HepG2 (cell line): ENCODE measurements around the gene CST4. TPM values are rescaled to one million over a fixed set of nuclear protein-coding genes. Genes with fewer than 3 reads are reported as not detected.

Source experiments
- ATF3 ChIP-seq: sonication (generic); formaldehyde crosslinking; IDR thresholded peaks from 2 replicates; pipeline ENCODE4 v1.4.0; 2020; ENCODE audit warnings: missing genetic modification reagents
- BCLAF1 ChIP-seq: fragments of 450-650 bp; IDR thresholded peaks from 2 replicates; pipeline ENCODE4 v1.6.1; 2017; ENCODE audit warnings: mild to moderate bottlenecking
- CBX5 ChIP-seq: sonication (generic); formaldehyde crosslinking; IDR thresholded peaks from 2 replicates; pipeline ENCODE4 v1.4.0; 2020; ENCODE audit warnings: missing genetic modification reagents, borderline replicate concordance
- ELF3 ChIP-seq: IDR thresholded peaks from 2 replicates; pipeline ENCODE4 v1.6.1; 2016; ENCODE audit warnings: missing genetic modification reagents, missing compliant biosample characterization
- FLYWCH1 ChIP-seq: sonication (generic); formaldehyde crosslinking; IDR thresholded peaks from 2 replicates; pipeline ENCODE4 v1.8.1; 2023; ENCODE audit warnings: mild to moderate bottlenecking, missing genetic modification reagents
- GLI4 ChIP-seq: sonication (generic); formaldehyde crosslinking; IDR thresholded peaks from 2 replicates; pipeline ENCODE4 v1.5.1; 2020; ENCODE audit warnings: missing genetic modification reagents, mild to moderate bottlenecking, moderate library complexity, borderline replicate concordance
- HNF4A ChIP-seq: sonication (generic); formaldehyde crosslinking; IDR thresholded peaks from 2 replicates; pipeline ENCODE4 v1.4.0; 2020; ENCODE audit warnings: missing genetic modification reagents
- KDM3A ChIP-seq: IDR thresholded peaks from 2 replicates; pipeline ENCODE4 v1.6.1; 2018; ENCODE audit warnings: low read depth, missing compliant biosample characterization
- NFE2 ChIP-seq: sonication (generic); formaldehyde crosslinking; IDR thresholded peaks from 2 replicates; pipeline ENCODE4 v1.4.0; 2020; ENCODE audit warnings: missing genetic modification reagents
- NKX3-1 ChIP-seq: sonication (generic); formaldehyde crosslinking; IDR thresholded peaks from 2 replicates; pipeline ENCODE4 v1.5.0; 2020; ENCODE audit warnings: missing genetic modification reagents
- PCBP2 ChIP-seq: fragments of 200-400 bp; formaldehyde crosslinking; optimal IDR thresholded peaks from 2 replicates; pipeline ENCODE3; 2018; ENCODE audit warnings: low read length, low read depth; ENCODE audit not compliant: poor library complexity, severe bottlenecking
- RELA ChIP-seq: sonication (generic); formaldehyde crosslinking; IDR thresholded peaks from 2 replicates; pipeline ENCODE4 v1.4.0; 2020; ENCODE audit warnings: missing genetic modification reagents
- SMC3 ChIP-seq: IDR thresholded peaks from 2 replicates; pipeline ENCODE4 v1.6.1; 2011; ENCODE audit warnings: low read length, improper control_type of control experiment
- ZBTB1 ChIP-seq: sonication (generic); formaldehyde crosslinking; IDR thresholded peaks from 2 replicates; pipeline ENCODE4 v1.4.0; 2020; ENCODE audit warnings: missing genetic modification reagents, borderline replicate concordance
- ZBTB20 ChIP-seq: sonication (generic); formaldehyde crosslinking; IDR thresholded peaks from 2 replicates; pipeline ENCODE4 v1.8.1; 2023; ENCODE audit warnings: missing genetic modification reagents, low read depth, mild to moderate bottlenecking, borderline replicate concordance
- ZBTB26 ChIP-seq: IDR thresholded peaks from 2 replicates; pipeline ENCODE4 v1.6.1; 2016; ENCODE audit warnings: missing compliant biosample characterization, missing genetic modification reagents, borderline replicate concordance
- ZNF101 ChIP-seq: sonication (generic); formaldehyde crosslinking; IDR thresholded peaks from 2 replicates; pipeline ENCODE4 v1.4.0; 2020; ENCODE audit warnings: mild to moderate bottlenecking, low read depth, missing genetic modification reagents, borderline replicate concordance
- ZNF124 ChIP-seq: sonication (generic); formaldehyde crosslinking; IDR thresholded peaks from 2 replicates; pipeline ENCODE4 v1.4.0; 2020; ENCODE audit warnings: missing genetic modification reagents
- ZNF441 ChIP-seq: sonication (generic); formaldehyde crosslinking; IDR thresholded peaks from 2 replicates; pipeline ENCODE4 v1.7.0; 2021; ENCODE audit warnings: missing genetic modification reagents, borderline replicate concordance
- ZSCAN31 ChIP-seq: sonication (generic); formaldehyde crosslinking; IDR thresholded peaks from 2 replicates; pipeline ENCODE4 v1.5.0; 2020; ENCODE audit warnings: low read depth, mild to moderate bottlenecking, missing genetic modification reagents
- ZUFSP ChIP-seq: sonication (generic); formaldehyde crosslinking; IDR thresholded peaks from 2 replicates; pipeline ENCODE4 v1.9.0; 2021; ENCODE audit warnings: missing genetic modification reagents, mild to moderate bottlenecking, borderline replicate concordance
- polyA plus RNA-seq, 8 experiments: library from polyadenylated mRNA; depleted of rRNA in 3 of 8; stranded (reverse) in 7 of 8; unstranded in 1 of 8; fragments of >200 nt; fragmentation: Illumina TruSeq in 4 of 8; extraction: Trizol in 4 of 8; gene quantifications; 2 replicates each; pipeline versions ENCODE4 v1.2.1 to v1.2.3, GENCODE V29; 2011 to 2016; ENCODE audit warnings: low read depth in 4 of 8, missing spikeins in 1 of 8, mixed read lengths in 1 of 8; ENCODE audit not compliant: insufficient read depth in 1 of 8
- total RNA-seq, 5 experiments: library from RNA; depleted of rRNA; stranded (reverse); fragments of >200 nt; fragmentation: Illumina TruSeq; extraction: Trizol; gene quantifications; 2 replicates each; pipeline ENCODE4 v1.2.3, GENCODE V29; 2016; ENCODE audit warnings: low read depth in 1 of 5

CST4 gene
- total and polyA plus RNA-seq, 2 of the 13 experiments (the other 11 are each of a cell fraction or from before 2014, with no cell fraction given), result not detected

- no peak for TF ChIP-seq ZBTB1 (CRISPR knock-in tag)
- no peak for TF ChIP-seq NFE2 (CRISPR knock-in tag)
- no peak for TF ChIP-seq HNF4A
- TF ChIP-seq KDM3A (CRISPR knock-in tag), result 0 out of 2 replicates have a peak, but pooled peaks have one; percentile 28
- no peak for TF ChIP-seq PCBP2
- TF ChIP-seq ELF3 (CRISPR knock-in tag), result peak; percentile 43; the same call in 1 of the 2 replicates
- TF ChIP-seq ZSCAN31, result no peak
- peak; percentile 90 for TF ChIP-seq SMC3
- peak; percentile 47; the same call in 1 of the 2 replicates for TF ChIP-seq ZBTB26 (CRISPR knock-in tag)
- TF ChIP-seq GLI4, result peak; percentile 47; the same call in 1 of the 2 replicates
- no peak for TF ChIP-seq ZNF101 (CRISPR knock-in tag)
- TF ChIP-seq ZNF124 (CRISPR knock-in tag), result peak; percentile 90; the same call in 1 of the 2 replicates
- no peak for TF ChIP-seq RELA (CRISPR knock-in tag)
- peak; percentile 35; the same call in 1 of the 2 replicates for TF ChIP-seq CBX5 (CRISPR knock-in tag)
- no peak for TF ChIP-seq NKX3-1 (CRISPR knock-in tag)
- TF ChIP-seq ZBTB20 (CRISPR knock-in tag), result no peak
- no peak; the same call in 1 of the 2 replicates for TF ChIP-seq ATF3 (CRISPR knock-in tag)
- no peak for TF ChIP-seq BCLAF1
- no peak for TF ChIP-seq FLYWCH1 (CRISPR knock-in tag)
- TF ChIP-seq ZNF441, result no peak
- TF ChIP-seq ZUFSP (CRISPR knock-in tag), result no peak
Observed at GRCh38 chr20:23668477-23668951, 20.3 kb downstream of the CST4 start (continued).
